GM23338 (cell line): ENCODE data around the gene FBRS. TPM values are rescaled to one million over a fixed set of nuclear protein-coding genes. Genes with fewer than 3 reads are reported as not detected.

Source experiments
- ATAC-seq: fragments of 200-7000 bp; cut with Tn5 transposase; 3 replicates; pipeline ENCODE4 v1.9.1; 2020
- DNase-seq: peaks from one replicate; pipeline ENCODE4 v3.0.0-alpha.2; 2015; ENCODE audit warnings: low spot score
- H2AFZ ChIP-seq: fragments of 200-600 bp; sonication (generic); 2 replicates; pipeline ENCODE4 v1.8.0; 2016; ENCODE audit warnings: antibody characterized with exemption, mild to moderate bottlenecking, moderate library complexity
- H3F3A ChIP-seq: fragments of 200-600 bp; sonication (generic); replicated peaks from 2 replicates; pipeline ENCODE4 v1.8.0; 2017; ENCODE audit warnings: antibody characterized with exemption, mixed run types, low read depth
- H3K27ac ChIP-seq: fragments of 200-600 bp; sonication (generic); 2 replicates; pipeline ENCODE4 v1.6.1; 2016; ENCODE audit warnings: low read depth
- H3K27me3 ChIP-seq: fragments of 200-600 bp; sonication (generic); 2 replicates; pipeline ENCODE4 v1.8.0; 2016; ENCODE audit warnings: mild to moderate bottlenecking, mixed run types, moderate library complexity; ENCODE audit not compliant: insufficient read depth
- H3K36me3 ChIP-seq: fragments of 200-600 bp; sonication (generic); 2 replicates; pipeline ENCODE4 v1.8.0; 2016; ENCODE audit warnings: mild to moderate bottlenecking; ENCODE audit not compliant: insufficient read depth
- H3K4me1 ChIP-seq: fragments of 200-600 bp; sonication (generic); 2 replicates; pipeline ENCODE4 v1.8.0; 2016; ENCODE audit warnings: mild to moderate bottlenecking, moderate library complexity; ENCODE audit not compliant: insufficient read depth
- H3K4me2 ChIP-seq: fragments of 200-600 bp; sonication (generic); 2 replicates; pipeline ENCODE4 v1.7.1; 2017; ENCODE audit warnings: mixed run types
- H3K4me3 ChIP-seq: fragments of 200-600 bp; sonication (generic); 2 replicates; pipeline ENCODE4 v1.6.1; 2016; ENCODE audit warnings: mixed run types
- H3K79me2 ChIP-seq: fragments of 200-600 bp; sonication (generic); replicated peaks from 2 replicates; pipeline ENCODE4 v1.8.0; 2017; ENCODE audit warnings: mild to moderate bottlenecking; ENCODE audit not compliant: insufficient read depth
- H3K9me2 ChIP-seq: fragments of 200-600 bp; sonication (generic); 2 replicates; pipeline ENCODE4 v1.8.0; 2017; ENCODE audit not compliant: insufficient read depth
- H4K20me1 ChIP-seq: fragments of 200-600 bp; sonication (generic); replicated peaks from 2 replicates; pipeline ENCODE4 v1.8.0; 2017; ENCODE audit warnings: mild to moderate bottlenecking; ENCODE audit not compliant: insufficient read depth
- H3K27ac Mint-ChIP-seq: 2 replicates; pipeline ENCODE4 v1.8.0; 2020; ENCODE audit warnings: inconsistent platforms, mild to moderate bottlenecking, moderate library complexity, mixed read lengths
- H3K27me3 Mint-ChIP-seq: 3 replicates; pipeline ENCODE4 v1.8.0; 2022; ENCODE audit warnings: low read depth, mild to moderate bottlenecking, moderate library complexity, mixed read lengths, inconsistent platforms; ENCODE audit not compliant: insufficient read depth, poor library complexity
- H3K36me3 Mint-ChIP-seq: 3 replicates; pipeline ENCODE4 v1.8.0; 2021; ENCODE audit warnings: low read depth, mild to moderate bottlenecking, inconsistent platforms, moderate library complexity, mixed read lengths
- H3K4me1 Mint-ChIP-seq: 3 replicates; pipeline ENCODE4 v1.8.0; 2020; ENCODE audit warnings: mild to moderate bottlenecking, inconsistent platforms, mixed read lengths
- H3K4me3 Mint-ChIP-seq: 3 replicates; pipeline ENCODE4 v1.8.0; 2021; ENCODE audit warnings: moderate library complexity, mild to moderate bottlenecking, inconsistent platforms, mixed read lengths
- H3K9me3 Mint-ChIP-seq: 3 replicates; pipeline ENCODE4 v1.8.0; 2020; ENCODE audit warnings: moderate library complexity, mild to moderate bottlenecking, inconsistent platforms, mixed read lengths
- CTCF ChIP-seq, 2 experiments: fragments of 200-600 bp in 1 of 2; sonication (generic) in 1 of 2; conservative IDR thresholded peaks; 2 replicates each; pipeline versions ENCODE4 v1.5.1 to v1.6.1; 2016 to 2017; ENCODE audit warnings: antibody characterized with exemption in 2 of 2, low read depth in 2 of 2, mild to moderate bottlenecking in 2 of 2, moderate library complexity in 1 of 2
- ETS1 ChIP-seq: IDR thresholded peaks from 2 replicates; pipeline ENCODE4 v1.6.1; 2016; ENCODE audit warnings: antibody characterized with exemption
- EZH2 ChIP-seq: fragments of 200-600 bp; sonication (generic); IDR thresholded peaks from one replicate; pipeline ENCODE4 v1.8.0; 2017; ENCODE audit warnings: antibody characterized with exemption, mild to moderate bottlenecking, low read depth; ENCODE audit not compliant: unreplicated experiment
- EZH2phosphoT487 ChIP-seq: fragments of 200-600 bp; sonication (generic); IDR thresholded peaks from one replicate; pipeline ENCODE4 v1.8.1; 2018; ENCODE audit warnings: antibody characterized with exemption; ENCODE audit not compliant: unreplicated experiment
- POLR2AphosphoS5 ChIP-seq: IDR thresholded peaks from 2 replicates; pipeline ENCODE4 v1.6.1; 2016; ENCODE audit warnings: antibody characterized with exemption, low read depth
- REST ChIP-seq: IDR thresholded peaks from one replicate; pipeline ENCODE4 v1.6.1; 2018; ENCODE audit warnings: antibody characterized with exemption; ENCODE audit not compliant: unreplicated experiment
- STAT1 ChIP-seq: IDR thresholded peaks from one replicate; pipeline ENCODE4 v1.6.1; 2016; ENCODE audit warnings: antibody characterized with exemption; ENCODE audit not compliant: unreplicated experiment
- ZNF331 ChIP-seq: fragments of 250-450 bp; sonication (Bioruptor Pico); IDR thresholded peaks from 2 replicates; pipeline ENCODE4 v1.5.0; 2020; ENCODE audit warnings: low read depth, mild to moderate bottlenecking, moderate library complexity
- polyA plus RNA-seq: library from polyadenylated mRNA; unstranded; fragments of >200 nt; fragmentation: Nextera tagmentation; extraction: Ambion mirVana; gene quantifications from 2 replicates; pipeline ENCODE4 v1.2.1, GENCODE V29; 2016
- total RNA-seq: library from RNA; depleted of rRNA; stranded (reverse); fragments of >200 nt; shearing (Covaris generic); gene quantifications from 2 replicates; pipeline ENCODE4 v1.2.3, GENCODE V29; 2014

FBRS gene
- total and polyA plus RNA-seq, 2 experiments from 2014 or later = 2.3 to 7.2 TPM

- TF ChIP-seq ETS1 = no peak
- TF ChIP-seq POLR2AphosphoS5 = no peak
- TF ChIP-seq ZNF331 (CRISPR knock-in tag) = no peak
- no peak for TF ChIP-seq REST
- TF ChIP-seq STAT1 = no peak
- TF ChIP-seq EZH2 = no peak
Measured at GRCh38 chr16:30688701-30689100, 30.5 kb downstream of the FBRS start (continued).

GRCh38 chr16:30691907-30692306 lies 33.7 kb downstream of the FBRS start:
- peaks cover 40% of the 10 kb centered on the region for H4K20me1 ChIP-seq
- H2AFZ ChIP-seq = no peak overlapping the region
- H3K27ac ChIP-seq = no peak overlapping the region
- DNase-seq = peak; percentile 45
- no peak overlapping the region; the same call in 2 of the 3 replicates for H3K4me3 Mint-ChIP-seq
- no peaks in the 10 kb centered on the region for H3K36me3 ChIP-seq
- peaks cover 12% of the 10 kb centered on the region for H3K4me1 Mint-ChIP-seq
- H3K27me3 ChIP-seq = peaks cover 100% of the 10 kb centered on the region
- ATAC-seq = peak; percentile 20
- H3K9me2 ChIP-seq = no peaks in the 10 kb centered on the region
- no peak overlapping the region for H3K27ac Mint-ChIP-seq
- peaks cover 15% of the 10 kb centered on the region for H3F3A ChIP-seq
- H3K79me2 ChIP-seq = no peaks in the 10 kb centered on the region
- no peak overlapping the region for H3K4me3 ChIP-seq
- H3K4me1 ChIP-seq = peaks cover 13% of the 10 kb centered on the region
- TF ChIP-seq CTCF (conservative IDR thresholded peaks at IDR 0.05; ENCODE audit: low read depth in 2 of 2) = no peak
- no peak for TF ChIP-seq EZH2phosphoT487
- no peak for TF ChIP-seq STAT1
- TF ChIP-seq POLR2AphosphoS5 = no peak
- H3K4me2 ChIP-seq = peak overlapping the region; percentile 61; the same call in 1 of the 2 replicates
- no peaks in the 10 kb centered on the region; the same call in 2 of the 3 replicates for H3K9me3 Mint-ChIP-seq
- no peaks in the 10 kb centered on the region; the same call in 2 of the 3 replicates for H3K36me3 Mint-ChIP-seq
- peaks cover 95% of the 10 kb centered on the region for H3K27me3 Mint-ChIP-seq
